DMS153 treated with DMSO at 0.1 percent for 48 hours (cell line): ENCODE results near the gene MGMT.

ENCODE experiments used
- DNase-seq: peaks from one replicate; lab custom pipeline; 2025; ENCODE audit not compliant: unreplicated experiment; lab: John Stamatoyannopoulos, UW

The MGMT gene

DNA sequence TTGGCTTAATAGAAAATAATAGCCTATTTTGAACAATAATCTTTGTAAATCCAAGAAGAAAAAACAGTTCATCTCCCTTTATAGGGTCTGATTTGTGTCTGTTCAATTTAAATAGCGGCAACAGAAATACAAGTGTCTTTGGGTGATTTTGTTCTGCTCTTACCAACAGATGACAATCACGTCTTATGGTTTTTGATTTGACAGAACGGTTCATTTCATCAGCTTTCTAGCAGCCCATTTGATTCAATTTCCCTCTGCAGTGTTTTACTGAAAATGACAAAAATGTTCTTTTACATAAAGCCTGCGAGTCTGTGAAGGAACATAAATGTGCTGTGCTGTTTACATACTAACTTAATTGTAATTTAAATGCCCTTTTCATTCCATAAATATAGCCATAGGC lies 180.5 kb downstream of the MGMT start:
- no peak for DNase-seq

DNA sequence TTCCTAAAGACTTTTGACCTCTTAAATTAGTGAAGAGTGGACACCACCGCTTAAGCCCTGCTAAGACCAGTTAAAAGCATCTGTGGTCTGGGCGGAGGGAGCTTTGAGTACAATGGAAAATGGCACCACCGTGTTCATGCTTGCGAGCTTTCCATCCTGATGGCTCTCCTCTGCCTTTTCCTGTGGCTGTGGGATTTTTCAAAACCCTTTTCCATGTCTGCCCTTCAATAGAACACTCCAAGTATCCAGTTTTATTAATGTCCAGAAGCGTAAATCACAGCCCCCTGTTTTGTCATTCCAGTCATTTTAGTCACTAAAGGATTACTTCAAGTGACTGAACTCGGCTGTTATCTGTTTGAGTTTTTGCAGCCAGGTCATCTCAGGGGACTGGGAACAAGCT lies 181.8 kb downstream of the MGMT start:
- DNase-seq, result no peak

DNA sequence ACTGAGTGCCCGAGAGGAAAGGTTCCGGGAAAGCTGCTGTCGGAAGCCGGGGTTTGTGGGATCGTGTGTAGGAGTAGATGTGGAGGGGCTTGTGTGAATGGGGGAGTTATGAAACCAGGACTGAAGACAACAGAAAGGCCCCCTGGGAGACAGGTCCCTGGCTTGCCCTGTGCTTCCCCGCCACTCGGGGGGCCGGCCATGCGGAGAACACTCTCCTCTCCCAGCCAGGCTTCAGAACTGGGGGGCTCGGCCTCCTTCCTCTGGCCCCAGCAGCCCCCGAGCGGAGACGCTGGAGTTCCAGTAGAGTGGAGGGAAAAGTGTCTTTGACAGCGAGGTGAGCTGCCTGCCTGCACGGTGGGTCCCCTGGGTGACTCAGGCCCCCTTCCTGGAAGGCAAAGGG lies 185.0 kb downstream of the MGMT start:
- no peak for DNase-seq

DNA sequence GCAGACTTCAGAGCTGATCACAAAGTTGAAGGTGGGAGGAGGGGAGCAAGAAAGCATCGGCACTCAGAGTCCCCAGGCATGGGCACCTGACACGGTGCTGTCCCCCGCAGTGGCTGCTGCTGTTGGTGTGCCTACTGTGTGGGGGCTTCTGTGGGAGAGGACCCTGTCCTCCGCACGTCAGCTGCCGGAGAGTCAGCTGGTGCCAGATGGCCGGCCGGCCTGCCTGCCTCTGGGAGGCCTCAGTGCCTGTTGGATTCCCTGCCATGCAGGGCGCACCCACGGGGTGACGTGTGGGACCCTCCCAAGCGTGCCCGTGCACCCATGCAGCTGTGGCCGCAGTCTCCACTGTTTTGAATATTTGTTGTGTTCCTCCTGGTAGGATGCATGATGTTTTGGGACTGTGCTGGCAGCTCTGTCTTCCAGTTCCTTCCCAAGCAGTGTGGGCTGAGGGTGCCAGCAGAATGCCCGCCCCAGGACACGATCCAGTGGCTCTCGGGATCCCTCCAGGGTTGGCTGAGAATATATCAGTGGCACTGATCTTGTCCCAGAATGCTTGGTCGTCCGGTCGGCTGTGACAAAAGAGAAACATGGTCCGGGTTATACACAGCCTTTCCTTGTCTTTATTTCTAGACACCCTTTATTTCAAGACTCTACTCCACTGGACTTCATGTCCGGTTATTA lies 185.6 kb downstream of the MGMT start:
- no peak for DNase-seq

DNA sequence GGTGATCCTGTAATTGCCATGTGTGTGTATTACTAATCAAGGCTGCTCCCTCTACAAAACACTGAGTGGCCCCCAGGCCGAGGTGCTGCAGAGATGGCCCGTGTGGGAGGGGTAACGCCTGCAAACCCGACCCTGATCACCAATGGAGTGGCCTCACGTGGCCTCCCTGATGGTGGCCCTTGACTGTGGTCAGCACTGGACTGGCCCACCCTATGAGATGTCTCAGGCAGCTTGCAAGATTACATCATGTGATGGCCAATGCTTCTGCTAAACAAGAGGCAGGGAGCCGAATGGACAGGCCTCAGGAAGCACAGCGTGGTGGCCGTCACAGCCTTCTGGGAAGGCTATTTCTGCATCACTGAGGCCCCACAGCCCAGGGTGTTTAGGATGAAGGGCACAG lies 186.4 kb downstream of the MGMT start:
- DNase-seq, result no peak

DNA sequence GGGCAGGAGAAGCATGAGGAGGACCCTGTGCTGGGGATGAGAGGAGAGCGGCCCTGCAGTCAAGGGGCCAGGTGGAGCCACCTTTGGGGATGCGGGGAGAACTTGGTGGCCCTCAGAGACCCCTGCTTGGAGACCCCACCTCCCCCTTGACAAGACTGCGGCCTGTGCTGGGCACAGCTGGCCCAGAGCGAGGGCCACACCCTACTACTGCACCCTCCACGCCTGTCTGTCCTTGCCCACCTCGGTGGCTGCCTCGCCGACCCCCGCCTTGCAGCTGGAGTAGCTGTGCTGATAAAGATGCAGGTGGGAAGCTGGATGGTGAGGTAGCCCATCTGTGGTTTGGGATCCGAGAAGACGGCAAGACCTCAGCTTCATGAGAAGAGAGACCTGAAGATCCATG lies 186.8 kb downstream of the MGMT start:
- no peak for DNase-seq

DNA sequence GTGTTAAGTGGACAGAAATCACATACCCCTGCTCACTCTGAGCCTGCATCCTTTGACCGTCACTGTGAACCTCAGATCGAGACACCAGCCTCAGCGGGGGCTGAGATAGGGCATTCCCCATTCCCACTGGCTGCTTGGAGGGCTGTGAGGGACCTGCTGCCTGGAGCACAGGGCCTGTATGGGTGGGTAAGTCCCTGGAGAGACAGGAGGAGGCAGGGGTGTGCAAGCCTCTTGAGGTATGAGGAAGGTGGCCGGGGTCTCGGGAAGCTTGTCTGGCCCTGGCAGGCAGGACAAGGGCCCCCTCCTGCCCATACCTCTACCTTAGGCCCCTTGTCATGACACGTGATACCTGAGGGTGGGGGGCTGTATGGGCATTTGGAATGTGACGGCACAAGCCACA lies 187.4 kb downstream of the MGMT start:
- no peak for DNase-seq

DNA sequence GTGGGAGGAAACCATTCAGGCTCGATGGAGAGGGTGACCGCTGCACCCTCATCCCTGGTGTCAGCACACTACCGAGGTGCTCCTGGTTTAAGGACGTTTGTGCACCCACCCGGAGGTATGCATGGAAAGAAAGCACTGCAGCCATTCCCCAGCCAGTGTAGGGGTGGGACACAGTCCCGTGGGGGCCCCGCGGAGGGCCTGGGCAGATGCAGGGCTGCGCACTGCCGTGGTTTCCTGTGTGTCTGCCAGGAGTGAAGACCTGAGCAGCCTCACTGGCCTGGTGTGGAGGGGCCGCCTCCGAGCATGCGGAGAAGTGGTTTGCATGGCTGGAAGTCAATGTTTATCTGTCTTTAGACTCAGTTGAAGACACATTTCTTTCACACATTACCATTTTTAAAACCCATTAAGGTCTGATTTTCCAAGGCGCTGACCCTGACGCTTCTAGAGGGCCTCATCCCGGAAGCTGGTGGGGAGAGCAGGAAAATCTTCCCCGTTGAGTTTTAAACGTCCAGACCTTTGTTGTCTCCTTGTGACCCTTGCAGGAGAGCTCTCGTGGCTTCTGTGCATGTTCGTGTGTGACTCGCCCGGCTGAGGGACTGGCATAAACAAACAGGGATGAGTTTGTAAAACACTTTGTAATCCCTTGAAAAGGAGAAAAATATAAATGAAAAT lies 188.1 kb downstream of the MGMT start:
- DNase-seq, result no peak

DNA sequence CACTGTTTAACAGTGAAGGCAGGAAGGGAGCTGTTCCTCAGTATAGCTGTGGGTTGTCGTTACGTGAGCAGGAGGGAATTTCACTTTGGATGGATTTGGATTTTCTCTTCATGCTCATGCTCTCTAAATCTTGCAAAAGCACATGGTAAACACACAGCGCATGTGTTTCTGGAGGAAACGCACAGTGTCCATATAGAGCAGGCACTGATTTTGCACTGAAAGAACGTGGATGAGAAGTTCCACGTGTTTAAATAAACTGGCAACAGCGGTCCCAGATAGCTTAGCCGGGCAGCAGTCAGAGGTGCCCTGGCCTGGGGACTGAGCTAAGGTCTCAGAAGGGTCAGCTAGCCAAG lies 188.6 kb downstream of the MGMT start:
- no peak for DNase-seq

DNA sequence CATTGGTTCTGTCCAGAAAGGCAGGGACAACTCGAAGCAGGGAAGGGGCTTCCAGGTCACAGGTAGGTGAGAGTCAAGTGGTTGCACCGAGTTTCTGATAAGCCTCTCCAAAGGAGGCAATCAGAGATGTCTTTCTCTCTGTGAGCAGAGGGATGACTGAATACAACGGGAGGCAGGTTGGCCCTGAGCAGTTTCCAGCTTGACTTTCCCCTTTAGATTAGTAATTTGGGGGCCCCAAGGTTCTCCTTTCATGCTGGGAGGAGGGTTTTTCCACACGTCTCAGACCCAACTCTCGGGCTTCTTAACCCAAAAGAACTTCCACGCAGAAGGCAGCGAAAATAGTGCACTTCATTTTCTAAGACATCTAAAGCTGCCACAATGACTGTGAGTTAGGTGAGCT lies 189.6 kb downstream of the MGMT start:
- no peak for DNase-seq

DNA sequence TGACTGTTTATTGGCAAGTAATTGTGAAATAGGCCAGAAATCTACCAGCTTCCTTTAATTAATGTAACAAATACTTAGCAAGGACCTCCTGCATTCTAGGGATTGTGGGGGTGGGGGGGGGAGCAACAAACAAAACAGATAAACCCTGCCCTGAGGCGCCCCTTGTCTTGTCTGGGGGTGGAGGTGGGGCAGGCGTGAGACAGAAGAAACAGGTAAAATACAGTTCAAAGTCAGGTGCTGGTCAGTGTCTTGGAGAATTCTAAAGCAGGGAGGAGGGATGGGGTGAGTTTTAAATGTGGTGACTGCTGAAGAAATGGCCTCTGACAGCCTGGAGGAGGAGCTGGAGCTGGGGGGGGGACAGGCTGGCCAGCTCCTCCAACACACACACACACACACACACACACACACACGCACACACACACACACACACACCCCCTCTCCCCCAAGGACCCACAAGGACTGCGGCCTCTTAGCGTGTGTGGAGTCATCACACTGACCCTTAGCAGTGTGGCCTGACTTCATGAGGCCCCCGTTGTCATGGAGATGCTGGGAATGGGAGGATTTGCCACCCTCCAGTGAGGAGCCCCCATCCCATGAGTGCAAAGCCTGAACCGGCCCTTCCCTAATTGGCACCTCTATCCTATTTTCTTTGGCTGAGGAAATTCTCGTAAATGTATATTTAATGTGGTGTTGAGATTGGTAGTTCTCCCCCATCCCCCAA lies 190.4 kb downstream of the MGMT start:
- no peak for DNase-seq

DNA sequence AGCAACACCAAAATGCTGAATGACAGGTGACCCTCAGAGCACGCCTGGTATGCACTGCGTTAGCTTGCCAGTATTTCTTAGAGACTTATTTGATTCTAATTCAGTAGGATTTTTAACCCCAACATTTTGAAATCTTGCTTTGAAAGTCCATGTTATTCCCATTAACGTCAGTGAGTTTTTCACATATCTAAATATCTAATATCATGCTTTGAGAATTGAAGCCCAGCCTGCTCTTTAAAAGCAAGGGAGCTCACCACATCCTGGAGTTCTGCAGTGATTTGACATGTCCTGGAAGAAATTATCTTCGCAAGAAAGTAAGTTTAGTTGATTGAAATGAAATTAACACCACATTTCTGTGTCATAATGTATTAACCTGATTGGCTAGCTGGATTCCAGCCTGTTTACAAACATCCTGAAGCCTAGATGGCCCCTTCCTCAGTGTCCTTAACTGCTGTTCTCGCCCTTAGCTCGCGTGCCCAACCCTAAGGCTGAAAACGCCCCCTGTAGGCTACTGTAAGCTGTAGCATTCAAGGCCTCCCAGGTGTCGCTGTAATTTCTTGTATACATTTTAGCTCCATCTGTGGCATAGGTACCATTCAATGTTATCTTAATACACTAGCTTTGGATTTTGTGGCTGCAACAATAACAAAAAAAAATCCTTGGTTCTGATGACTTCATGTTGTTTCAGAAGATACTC lies 191.5 kb downstream of the MGMT start:
- DNase-seq, result no peak

DNA sequence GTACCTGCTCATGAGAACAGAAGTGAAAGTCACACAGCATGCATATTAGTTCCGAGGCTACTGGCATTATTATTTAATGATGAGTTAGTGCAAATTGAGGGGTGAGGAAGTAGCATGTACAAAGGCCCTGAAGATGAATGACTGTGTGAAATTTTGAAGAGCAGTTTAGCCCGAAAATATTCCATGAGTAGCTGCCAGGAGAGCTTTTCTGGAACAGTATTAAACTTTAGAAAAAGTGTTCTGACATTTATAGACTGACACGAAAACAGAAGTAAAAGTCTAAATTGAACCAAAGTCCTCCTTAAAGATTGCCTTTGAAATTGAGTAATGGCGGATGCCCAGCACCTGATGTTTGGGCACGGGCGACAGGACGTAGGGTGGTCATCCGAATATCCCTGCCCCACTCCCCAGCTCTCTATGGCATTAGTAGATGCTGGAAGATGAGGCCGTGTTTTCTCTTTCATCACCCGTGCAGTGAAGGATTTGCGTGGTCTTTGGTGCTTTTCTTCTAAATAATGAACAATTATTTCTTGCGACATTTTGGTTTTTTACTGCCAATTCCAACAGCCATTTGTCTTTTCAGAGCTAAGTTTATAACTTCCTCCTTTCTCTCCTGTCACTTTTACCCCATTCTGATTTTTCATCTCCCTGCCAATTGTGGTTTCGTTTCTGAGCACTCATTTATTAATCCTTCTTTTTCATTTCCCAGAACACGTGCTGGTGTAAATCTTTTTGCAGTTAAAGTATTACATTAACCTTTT lies 192.6 kb downstream of the MGMT start:
- DNase-seq, result no peak

DNA sequence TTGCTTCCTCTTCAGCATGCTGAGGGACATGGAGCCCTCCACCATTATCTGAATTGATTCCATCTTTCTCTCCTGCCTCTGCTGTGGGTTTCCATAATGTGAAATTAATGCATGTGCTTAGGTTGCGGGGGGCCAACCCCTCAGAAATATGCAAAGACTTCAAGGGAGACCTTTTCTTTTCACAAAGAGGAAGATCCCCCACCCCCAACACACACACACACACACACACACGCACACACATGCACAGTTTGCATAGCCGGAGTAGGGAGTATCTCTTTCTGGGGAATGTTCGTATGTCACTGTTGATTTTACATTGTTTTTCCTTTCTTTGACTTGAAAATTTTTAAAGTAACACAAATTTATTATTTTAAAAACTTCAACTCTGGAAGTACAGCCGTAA lies 193.5 kb downstream of the MGMT start:
- DNase-seq, result no peak

DNA sequence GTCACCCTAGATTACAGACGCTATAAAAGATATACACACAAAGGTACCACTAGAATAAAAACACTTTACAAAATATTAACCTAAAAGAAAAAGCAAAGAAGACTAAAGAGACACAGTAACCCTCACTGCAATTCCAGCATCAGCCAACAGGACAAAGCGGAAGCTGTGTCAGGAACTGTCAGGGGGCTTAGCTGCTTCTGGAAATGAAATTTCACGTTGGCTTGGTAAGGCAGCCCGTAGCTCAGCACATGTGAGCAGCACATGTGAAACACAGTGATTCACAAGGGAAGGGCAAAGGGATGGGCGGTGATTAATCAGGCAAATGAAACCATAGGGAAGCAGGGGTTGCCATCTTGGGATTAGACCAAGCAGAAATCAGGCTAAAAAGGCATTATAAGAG lies 195.4 kb downstream of the MGMT start:
- no peak for DNase-seq

DNA sequence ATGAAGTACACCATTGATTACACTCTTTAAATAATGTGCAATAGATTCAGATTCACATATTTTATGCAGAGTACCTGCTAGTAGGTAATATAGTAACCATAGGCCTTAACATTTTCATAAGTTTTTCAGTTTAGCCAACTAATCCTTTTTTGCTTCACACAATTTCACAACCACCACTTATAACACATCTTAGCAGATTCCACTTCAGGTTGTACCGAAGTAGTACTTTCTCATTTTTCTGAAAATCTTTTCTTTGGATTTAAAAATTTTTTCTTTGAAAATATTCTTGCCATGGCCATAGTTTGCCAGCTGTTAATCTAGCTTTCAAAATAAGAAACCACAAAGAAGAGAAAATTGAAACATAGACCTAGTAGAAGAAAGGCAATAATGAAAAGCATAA lies 203.1 kb downstream of the MGMT start:
- no peak for DNase-seq

DNA sequence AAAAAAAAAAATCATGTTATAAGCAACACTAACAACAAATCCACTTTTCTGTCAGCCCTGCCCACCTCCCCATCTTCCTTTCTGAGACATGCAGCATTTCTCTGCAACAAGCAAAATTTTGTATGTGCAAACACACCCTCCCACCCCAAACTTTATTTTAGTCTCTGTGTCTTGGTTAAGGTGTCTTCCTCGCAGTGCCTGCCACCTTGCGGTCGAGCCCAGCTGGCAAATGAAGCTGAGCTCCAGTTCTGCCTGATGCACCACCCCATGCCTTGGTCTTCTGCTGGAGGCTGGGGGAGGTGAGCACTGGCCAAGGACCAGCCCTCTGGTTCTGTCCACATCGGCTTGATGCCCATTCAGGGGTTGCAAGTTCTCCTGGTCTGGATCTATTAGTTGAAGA lies 206.3 kb downstream of the MGMT start:
- no peak for DNase-seq

DNA sequence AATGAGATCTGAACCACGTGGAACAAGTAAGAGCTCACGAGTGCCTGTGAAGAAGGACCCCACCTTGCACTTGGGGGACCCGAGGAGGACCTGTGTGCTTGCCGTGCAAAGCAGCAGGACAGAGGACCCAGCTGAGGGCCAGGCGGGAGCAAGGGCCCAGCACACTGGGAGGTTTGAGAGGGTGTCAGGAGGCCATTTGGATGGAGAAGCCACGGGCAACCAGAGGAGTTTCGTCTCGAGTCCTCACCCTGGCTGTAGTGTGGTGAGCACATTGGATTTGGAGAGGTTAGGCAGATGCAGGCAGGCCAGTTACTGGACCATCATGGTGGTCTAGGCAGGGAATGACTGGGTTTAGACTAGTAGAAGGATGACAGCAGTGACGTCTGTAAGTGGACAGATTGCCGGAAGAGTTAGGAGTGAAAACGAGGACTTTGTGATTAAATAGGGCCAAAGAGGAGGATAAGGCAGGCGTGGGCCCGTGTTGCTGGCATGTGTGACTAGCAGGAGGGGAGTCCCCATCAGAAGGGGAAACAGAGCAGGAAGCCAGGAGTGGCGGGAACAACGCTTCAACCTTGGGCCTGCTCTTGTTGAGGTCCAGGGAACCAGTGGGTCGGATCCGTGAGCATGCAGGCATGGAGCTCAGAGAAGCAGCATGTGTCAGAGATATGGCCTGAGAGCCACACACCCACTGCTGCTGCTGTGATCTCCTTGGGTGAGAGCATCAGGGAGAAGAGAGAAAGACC lies 208.2 kb downstream of the MGMT start:
- DNase-seq, result no peak

DNA sequence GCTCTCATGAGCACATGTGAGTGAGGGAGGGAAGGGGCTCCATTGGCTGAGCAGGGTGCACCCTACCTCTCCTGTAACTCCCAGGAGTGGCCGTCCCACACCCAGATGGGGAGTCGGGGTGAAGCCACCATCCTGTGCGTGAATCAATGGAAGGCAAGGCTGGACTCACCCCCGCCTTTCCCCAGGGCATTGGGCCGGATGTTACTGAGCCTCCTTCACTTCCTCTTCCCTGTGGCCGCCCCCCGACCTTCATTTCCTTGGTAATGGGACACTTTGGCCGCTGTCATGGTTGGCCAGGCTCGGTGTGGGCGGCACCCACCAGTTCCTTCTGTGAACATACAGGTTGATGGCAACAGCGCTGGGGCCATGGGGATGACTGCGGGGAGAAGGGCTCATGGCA lies 209.0 kb downstream of the MGMT start:
- DNase-seq, result no peak

DNA sequence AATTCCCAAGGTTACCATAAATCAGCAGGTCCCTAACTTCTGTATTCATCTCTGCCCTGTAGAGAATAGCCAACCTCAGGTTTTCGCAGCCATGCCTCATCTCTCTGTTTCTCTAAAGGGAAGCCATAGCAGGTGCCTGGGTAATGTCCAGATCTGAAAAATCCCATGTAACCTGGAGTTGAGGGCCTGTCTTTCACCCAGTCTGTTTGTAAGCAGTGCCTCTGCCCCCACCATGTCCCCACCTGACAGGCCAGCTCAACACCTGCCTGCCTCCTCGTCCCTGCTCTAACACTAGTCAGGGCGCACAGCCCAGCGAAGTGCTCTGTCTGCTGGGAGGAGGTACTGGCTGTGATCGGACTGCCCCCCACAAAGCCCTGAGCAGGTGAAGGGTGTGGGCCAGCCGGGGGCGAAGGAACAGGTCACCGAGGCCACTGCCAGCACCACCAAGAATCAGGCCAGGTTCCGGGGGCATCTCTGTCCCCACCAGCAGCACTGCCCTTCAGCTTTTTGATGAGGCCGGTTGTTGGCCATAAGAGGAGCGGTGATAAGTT lies 210.4 kb downstream of the MGMT start:
- DNase-seq, result no peak
